ENCODE measurements around the gene PLA2G4D.

DNA sequence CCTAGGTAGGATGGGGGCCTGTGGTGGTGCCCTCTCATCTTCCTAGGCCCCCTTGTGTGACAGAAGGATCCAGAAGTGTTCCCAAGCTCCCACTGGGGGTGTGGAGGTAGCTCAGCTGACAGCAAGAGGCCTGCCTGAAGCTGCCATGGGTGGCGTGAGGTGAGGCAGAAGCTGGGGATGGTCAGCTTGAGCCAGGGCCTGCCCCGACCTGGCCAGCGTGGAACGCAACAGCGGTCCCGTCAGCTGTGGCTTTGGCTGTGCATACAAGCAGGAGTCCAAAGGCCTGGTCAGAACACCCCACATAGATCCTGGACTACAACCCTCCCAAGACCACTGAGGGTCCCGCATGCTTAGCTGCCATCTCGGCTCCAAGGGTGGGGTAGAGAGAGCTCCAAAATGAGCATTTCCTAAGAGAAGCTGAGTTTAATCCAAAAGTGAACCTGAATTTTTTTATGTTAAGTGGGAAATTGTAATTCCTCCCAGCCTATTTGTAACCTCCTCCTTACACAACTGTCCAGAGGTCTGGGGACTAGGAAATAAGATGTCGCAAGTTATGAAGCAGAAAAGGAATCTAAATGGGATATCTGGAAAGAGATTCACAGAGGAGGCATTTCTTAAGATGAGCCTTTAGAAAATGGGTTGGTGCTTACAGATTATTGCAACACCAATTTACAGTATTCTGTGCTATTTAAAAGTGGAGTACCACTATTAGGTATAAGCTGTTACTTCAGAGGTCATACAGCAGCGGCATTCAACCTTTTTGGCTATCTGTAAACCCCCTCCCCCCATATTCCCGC is 9.9 kb upstream of the PLA2G4D start:
- no peak for TF ChIP-seq EZH2phosphoT487 (IDR thresholded peaks at IDR 0.05; ENCODE audit: borderline replicate concordance)
- no peak for TF ChIP-seq ZNF274 (IDR thresholded peaks at IDR 0.05; ENCODE audit: low read depth, low read length)
- TF ChIP-seq, protein P1, sequence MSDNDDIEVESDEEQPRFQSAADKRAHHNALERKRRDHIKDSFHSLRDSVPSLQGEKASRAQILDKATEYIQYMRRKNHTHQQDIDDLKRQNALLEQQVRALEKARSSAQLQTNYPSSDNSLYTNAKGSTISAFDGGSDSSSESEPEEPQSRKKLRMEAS (IDR thresholded peaks at IDR 0.05): no peak
- TF ChIP-seq, protein P2, sequence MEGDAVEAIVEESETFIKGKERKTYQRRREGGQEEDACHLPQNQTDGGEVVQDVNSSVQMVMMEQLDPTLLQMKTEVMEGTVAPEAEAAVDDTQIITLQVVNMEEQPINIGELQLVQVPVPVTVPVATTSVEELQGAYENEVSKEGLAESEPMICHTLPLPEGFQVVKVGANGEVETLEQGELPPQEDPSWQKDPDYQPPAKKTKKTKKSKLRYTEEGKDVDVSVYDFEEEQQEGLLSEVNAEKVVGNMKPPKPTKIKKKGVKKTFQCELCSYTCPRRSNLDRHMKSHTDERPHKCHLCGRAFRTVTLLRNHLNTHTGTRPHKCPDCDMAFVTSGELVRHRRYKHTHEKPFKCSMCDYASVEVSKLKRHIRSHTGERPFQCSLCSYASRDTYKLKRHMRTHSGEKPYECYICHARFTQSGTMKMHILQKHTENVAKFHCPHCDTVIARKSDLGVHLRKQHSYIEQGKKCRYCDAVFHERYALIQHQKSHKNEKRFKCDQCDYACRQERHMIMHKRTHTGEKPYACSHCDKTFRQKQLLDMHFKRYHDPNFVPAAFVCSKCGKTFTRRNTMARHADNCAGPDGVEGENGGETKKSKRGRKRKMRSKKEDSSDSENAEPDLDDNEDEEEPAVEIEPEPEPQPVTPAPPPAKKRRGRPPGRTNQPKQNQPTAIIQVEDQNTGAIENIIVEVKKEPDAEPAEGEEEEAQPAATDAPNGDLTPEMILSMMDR (IDR thresholded peaks at IDR 0.05 in 2 of 3, conservative IDR thresholded peaks at IDR 0.05 in 1 of 3; ENCODE audit: borderline replicate concordance in 1 of 3, insufficient read depth in 1 of 3, low read depth in 2 of 3, low read length in 2 of 3): no peak
- TF ChIP-seq, protein P3, sequence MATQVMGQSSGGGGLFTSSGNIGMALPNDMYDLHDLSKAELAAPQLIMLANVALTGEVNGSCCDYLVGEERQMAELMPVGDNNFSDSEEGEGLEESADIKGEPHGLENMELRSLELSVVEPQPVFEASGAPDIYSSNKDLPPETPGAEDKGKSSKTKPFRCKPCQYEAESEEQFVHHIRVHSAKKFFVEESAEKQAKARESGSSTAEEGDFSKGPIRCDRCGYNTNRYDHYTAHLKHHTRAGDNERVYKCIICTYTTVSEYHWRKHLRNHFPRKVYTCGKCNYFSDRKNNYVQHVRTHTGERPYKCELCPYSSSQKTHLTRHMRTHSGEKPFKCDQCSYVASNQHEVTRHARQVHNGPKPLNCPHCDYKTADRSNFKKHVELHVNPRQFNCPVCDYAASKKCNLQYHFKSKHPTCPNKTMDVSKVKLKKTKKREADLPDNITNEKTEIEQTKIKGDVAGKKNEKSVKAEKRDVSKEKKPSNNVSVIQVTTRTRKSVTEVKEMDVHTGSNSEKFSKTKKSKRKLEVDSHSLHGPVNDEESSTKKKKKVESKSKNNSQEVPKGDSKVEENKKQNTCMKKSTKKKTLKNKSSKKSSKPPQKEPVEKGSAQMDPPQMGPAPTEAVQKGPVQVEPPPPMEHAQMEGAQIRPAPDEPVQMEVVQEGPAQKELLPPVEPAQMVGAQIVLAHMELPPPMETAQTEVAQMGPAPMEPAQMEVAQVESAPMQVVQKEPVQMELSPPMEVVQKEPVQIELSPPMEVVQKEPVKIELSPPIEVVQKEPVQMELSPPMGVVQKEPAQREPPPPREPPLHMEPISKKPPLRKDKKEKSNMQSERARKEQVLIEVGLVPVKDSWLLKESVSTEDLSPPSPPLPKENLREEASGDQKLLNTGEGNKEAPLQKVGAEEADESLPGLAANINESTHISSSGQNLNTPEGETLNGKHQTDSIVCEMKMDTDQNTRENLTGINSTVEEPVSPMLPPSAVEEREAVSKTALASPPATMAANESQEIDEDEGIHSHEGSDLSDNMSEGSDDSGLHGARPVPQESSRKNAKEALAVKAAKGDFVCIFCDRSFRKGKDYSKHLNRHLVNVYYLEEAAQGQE (IDR thresholded peaks at IDR 0.05; ENCODE audit: low read depth): no peak
- no peak for TF ChIP-seq EZH2 (IDR thresholded peaks at IDR 0.05)
- TF ChIP-seq SP1 (IDR thresholded peaks at IDR 0.05; ENCODE audit: low read depth): no peak
- no peak for TF ChIP-seq YY1 (IDR thresholded peaks at IDR 0.05; ENCODE audit: extremely low read depth, insufficient replicate concordance, low read depth, low read length)
- TF ChIP-seq SRF (IDR thresholded peaks at IDR 0.05; ENCODE audit: low read depth): no peak
- no peak for TF ChIP-seq CBX3 (IDR thresholded peaks at IDR 0.05; ENCODE audit: low read depth)
- no peak for TF ChIP-seq POLR2AphosphoS5 (IDR thresholded peaks at IDR 0.05; ENCODE audit: low read depth, low read length)
- TF ChIP-seq SIN3A (IDR thresholded peaks at IDR 0.05; ENCODE audit: low read depth): no peak
- no peak for TF ChIP-seq POLR2A (IDR thresholded peaks at IDR 0.05; ENCODE audit: borderline replicate concordance, extremely low read depth, insufficient read depth, insufficient read length)
